Omental fat pad (tissue), 4 donors: Measurements from ENCODE around the gene SLC35D1. TPM values are rescaled to one million over a fixed set of nuclear protein-coding genes. Genes with fewer than 3 reads are reported as not detected.
"Not testable (repeated sequence)": the region's sequence is repeated elsewhere in the genome, so short reads cannot be mapped to it uniquely, and the experiment has no call there.

Source experiments
- ATAC-seq: fragments of 150-250 bp; one replicate; pipeline ENCODE4 v1.9.1; 2016; ENCODE audit warnings: mild to moderate bottlenecking, moderate library complexity; ENCODE audit not compliant: low FRiP score
- DNase-seq: peaks from one replicate; pipeline ENCODE4 v3.0.0-alpha.2; 2019; ENCODE audit warnings: low spot score
- CTCF ChIP-seq, 3 donors: fragments of 450-650 bp; IDR thresholded peaks; one replicate each; pipeline ENCODE4 v1.5.1; 2016 to 2017; ENCODE audit warnings: antibody characterized with exemption in 3 of 3, mild to moderate bottlenecking in 3 of 3, moderate library complexity in 2 of 3
- total RNA-seq, 4 donors: library from RNA; depleted of rRNA; stranded (reverse); fragments of >200 nt; gene quantifications; one replicate each; pipeline ENCODE4 v1.1.0, GENCODE V29; 2016

SLC35D1 gene
- total RNA-seq, 4 donors from 2014 or later, result 9.4 to 10.1 (median 9.6) TPM

- no peak for DNase-seq
- ATAC-seq, result no peak
- TF ChIP-seq CTCF (IDR thresholded peaks at IDR 0.05), result no peak
These were observed 34.5 kb upstream of the SLC35D1 start for GRCh38 chr1:67088440-67088839.

- ATAC-seq (no peak), DNase-seq (no peak)
- TF ChIP-seq CTCF (IDR thresholded peaks at IDR 0.05), result no peak
These were observed 31.4 kb upstream of the SLC35D1 start for GRCh38 chr1:67085326-67085725.

GRCh38 chr1:67084765-67085318 lies 30.9 kb upstream of the SLC35D1 start:
- no peak for ATAC-seq
- DNase-seq, result no peak
- TF ChIP-seq CTCF (IDR thresholded peaks at IDR 0.05), result no peak

- no peak for TF ChIP-seq CTCF (IDR thresholded peaks at IDR 0.05)
- ATAC-seq (no peak), DNase-seq (no peak)
These were observed 24.3 kb upstream of the SLC35D1 start for GRCh38 chr1:67078291-67078690.

- no peak for TF ChIP-seq CTCF (IDR thresholded peaks at IDR 0.05)
- DNase-seq (no peak), ATAC-seq (no peak)
These were observed 23.6 kb upstream of the SLC35D1 start for GRCh38 chr1:67077593-67077992.

- no peak for DNase-seq
- ATAC-seq, result no peak
- TF ChIP-seq CTCF (IDR thresholded peaks at IDR 0.05), result no peak
These were observed 18.8 kb upstream of the SLC35D1 start for GRCh38 chr1:67072749-67073148.

- DNase-seq, ATAC-seq: not testable (repeated sequence)
These were observed 13.7 kb upstream of the SLC35D1 start for GRCh38 chr1:67067655-67068054.

- no peak for ATAC-seq
- TF ChIP-seq CTCF (IDR thresholded peaks at IDR 0.05), result no peak
- no peak for DNase-seq
These were observed 8.5 kb upstream of the SLC35D1 start for GRCh38 chr1:67062412-67062811.
